GM19239 (cell line): ENCODE data around the gene TLX2.

Source experiments
- DNase-seq: peaks from one replicate; pipeline ENCODE4 v3.0.0; 2011; ENCODE audit warnings: low spot score; ENCODE audit not compliant: insufficient read length
- FAIRE-seq: peaks from 2 replicates; lab custom pipeline; 2011; peaks lifted over from hg19 to GRCh38; lab: Jason Lieb, UNC

Gene TLX2

GRCh38 chr2:74510272-74510671 lies 4.0 kb upstream of the TLX2 start:
- DNase-seq (no peak), FAIRE-seq (no peak)

GRCh38 chr2:74511104-74511989 lies 2.9 kb upstream of the TLX2 start:
- DNase-seq (no peak), FAIRE-seq (no peak)

DNA sequence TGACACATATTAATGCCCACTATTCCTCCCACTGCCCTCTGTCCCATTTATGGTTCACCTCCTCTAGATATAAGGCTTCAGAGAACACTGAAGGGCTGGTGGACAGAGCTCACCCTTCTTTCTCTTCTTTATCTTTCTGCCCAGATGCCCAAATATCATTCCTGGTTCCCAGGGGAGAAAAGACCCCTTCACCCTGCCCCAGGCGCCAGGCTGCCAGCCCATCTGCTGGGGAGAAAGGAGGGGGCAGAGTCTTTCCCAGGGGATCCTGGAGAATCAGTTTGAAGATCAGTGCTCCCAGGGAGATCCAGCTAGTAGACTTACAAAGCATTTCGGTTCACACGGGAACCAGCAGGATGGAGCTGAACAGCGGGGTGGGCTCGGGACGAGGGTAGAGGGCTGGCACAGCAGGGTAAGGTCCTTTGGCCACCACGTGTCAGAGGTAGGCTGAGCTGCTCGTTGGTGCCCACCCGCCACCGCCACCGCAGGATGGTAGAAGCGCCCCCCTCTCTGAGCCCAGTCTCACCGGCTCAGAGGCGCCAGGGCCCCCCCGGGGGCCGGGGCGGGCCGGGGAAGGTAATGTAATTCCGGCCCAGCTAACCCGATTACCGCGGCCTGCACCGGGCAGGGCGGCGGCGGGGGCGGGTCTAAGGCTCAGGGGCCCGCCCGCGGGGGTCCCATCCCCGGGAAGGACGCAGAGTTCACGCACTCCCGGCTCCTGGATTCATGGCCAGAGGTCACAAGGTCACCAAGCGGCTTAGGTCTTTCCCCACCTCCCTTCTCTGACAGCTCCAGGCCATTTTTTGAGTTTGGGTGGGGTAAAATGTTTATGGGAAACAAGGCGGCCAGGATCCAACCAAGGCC lies 1.3 kb upstream of the TLX2 start:
- FAIRE-seq (no peak), DNase-seq (no peak)

- no peak for FAIRE-seq
- DNase-seq = no peak
Measured at GRCh38 chr2:74513605-74514367, 464 bp upstream of the TLX2 start.

DNA sequence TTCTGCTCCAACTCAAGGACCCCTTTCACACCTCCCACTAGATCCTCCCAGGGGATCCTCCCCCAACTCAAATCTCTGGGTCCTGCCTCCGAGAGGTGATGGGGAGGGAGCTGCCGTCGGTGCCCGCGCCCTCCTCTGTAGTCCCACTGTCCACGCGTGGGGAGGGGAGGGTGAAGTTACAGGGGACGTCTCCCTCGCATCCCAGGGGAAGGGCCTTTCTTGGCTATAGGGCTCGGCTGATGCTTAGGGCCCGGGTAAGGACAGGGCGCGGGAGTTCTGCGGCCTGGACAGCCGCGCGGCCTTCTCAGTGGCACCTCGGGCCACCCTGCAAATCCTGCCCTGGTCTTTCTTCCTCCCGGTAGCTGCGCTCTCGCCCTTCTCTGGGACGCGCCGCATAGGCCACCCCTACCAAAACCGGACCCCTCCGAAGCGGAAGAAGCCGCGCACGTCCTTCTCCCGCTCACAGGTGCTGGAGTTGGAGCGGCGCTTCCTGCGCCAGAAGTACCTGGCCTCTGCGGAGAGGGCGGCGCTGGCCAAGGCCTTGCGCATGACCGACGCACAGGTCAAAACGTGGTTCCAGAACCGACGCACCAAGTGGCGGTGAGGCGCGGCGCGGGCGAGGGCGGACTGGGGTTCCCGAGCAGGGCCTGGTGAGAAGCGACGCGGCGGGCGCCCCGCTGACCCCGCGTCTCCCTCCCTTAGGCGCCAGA lies 1.2 kb downstream of the TLX2 start:
- DNase-seq (no peak), FAIRE-seq (no peak)

GRCh38 chr2:74515981-74516633 lies 1.9 kb downstream of the TLX2 start:
- FAIRE-seq (no peak), DNase-seq (peak; percentile 79)

GRCh38 chr2:74516650-74517049 lies 2.4 kb downstream of the TLX2 start:
- no peak for FAIRE-seq
- DNase-seq = no peak

GRCh38 chr2:74522516-74522915 lies 8.3 kb downstream of the TLX2 start:
- no peak for DNase-seq
- FAIRE-seq = no peak

- DNase-seq (no peak), FAIRE-seq (no peak)
Measured at GRCh38 chr2:74524005-74524404, 9.8 kb downstream of the TLX2 start.

DNA sequence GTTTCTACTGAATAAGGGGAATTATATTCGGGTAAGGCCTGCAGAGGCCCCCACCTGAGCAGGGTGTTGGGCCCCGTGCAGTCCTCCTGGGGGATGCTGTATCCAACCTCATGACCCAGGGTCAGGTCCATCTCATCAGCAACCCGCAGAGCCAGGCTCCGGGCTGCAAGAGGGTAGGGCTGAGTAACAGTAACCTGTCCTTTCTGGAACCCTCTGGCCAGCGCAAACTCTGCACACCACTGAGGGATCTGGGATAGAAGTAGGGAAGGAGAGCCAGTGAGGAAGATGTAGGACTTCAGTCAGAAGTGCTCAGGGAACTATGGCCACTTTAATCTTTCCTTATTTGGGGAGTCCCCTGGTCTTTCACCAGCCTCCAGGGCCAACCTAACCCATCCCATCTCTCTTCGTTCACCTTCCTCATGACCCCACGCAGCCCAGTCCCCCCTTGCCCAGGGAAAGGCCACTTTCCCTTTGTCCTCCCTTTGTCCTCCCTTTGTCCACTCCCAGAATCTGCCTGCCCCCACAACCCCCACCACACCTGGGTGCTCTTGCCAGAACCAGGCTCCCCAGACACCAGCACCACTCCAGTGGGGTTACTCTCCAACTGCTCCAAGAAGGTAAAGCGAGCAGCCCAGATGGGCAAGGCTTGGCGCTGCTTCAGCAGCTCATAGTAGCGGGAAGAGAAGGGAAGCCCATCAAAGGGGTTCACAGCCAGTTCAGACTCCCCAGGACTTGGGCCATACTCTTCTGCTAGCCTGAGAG lies 10.9 kb downstream of the TLX2 start:
- FAIRE-seq (no peak), DNase-seq (no peak)

DNA sequence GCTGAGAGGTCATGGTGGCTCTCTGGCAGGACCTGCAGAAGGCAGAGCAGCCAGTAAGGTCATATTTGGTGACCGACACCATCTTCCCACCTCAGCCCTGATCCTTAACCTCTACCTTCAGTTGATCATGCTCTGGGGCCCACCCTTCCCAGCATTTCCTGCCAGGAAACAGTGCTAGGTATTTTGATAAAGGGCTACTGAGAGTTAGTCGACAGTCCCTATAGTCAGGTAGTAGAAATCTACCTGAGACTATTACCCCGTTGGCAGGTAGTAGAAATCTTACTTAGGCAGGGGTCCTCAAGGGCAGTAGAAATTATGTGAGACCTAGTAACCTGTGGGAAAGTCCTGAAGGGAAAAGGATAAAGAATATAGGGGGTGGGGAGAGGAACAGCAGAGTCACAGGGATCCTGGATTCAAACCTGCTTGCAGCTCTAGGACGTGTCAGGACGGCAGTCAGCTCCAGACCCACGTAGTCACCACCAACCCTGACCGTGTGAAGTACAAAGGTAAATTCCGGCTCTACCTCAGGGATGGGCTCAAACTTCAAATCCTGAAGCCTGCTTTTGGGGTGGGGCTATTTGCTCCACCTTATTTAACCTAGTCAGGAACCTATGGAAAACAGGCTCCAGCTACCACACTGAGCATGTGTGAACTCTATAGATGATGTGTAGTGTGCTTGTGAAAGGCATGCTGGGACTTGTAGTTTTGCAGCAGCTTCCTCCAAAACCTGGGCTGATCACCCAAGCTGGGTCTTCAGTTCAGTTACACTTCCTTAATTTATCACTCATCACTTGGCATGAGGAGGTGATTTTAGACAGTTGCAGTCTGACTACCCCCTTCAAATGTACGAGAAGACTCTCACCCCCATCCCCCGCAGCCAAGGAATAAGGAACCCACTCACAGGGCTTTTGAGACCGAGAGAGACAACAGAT lies 11.7 kb downstream of the TLX2 start, which contains the start of gene DQX1:
Gene DQX1 (minus strand): TSS at position 515 of the 932 bp plus-strand sequence. CDS start 502 bp downstream, at position 13.
- DNase-seq (no peak), FAIRE-seq (peak; percentile 84)

- FAIRE-seq = no peak
Measured at GRCh38 chr2:74526649-74527230, 12.5 kb downstream of the TLX2 start.

DNA sequence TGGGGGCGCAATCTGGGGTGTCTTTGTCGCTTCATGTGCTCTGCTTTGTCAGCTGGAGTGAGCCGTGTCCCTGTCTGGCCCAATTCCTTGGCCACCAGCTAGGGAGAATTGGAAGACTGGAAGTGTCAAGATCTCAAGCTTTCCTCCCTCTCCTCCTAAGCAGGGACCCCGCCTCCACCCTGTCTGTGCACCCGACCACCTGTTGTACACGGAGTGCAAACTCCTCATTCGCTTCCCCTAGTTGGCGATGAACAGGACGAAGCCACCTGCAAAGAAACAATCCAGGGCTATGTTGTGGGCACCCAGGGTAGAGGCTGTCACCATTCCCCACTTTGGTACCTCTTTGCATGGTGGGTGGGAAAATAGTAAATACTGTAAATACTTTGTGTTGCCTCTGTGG lies 13.5 kb downstream of the TLX2 start:
- FAIRE-seq = no peak
- DNase-seq = no peak

More at GRCh38 chr2:74526649-74527230, 12.5 kb downstream of the TLX2 start:
- no peak for DNase-seq

DNA sequence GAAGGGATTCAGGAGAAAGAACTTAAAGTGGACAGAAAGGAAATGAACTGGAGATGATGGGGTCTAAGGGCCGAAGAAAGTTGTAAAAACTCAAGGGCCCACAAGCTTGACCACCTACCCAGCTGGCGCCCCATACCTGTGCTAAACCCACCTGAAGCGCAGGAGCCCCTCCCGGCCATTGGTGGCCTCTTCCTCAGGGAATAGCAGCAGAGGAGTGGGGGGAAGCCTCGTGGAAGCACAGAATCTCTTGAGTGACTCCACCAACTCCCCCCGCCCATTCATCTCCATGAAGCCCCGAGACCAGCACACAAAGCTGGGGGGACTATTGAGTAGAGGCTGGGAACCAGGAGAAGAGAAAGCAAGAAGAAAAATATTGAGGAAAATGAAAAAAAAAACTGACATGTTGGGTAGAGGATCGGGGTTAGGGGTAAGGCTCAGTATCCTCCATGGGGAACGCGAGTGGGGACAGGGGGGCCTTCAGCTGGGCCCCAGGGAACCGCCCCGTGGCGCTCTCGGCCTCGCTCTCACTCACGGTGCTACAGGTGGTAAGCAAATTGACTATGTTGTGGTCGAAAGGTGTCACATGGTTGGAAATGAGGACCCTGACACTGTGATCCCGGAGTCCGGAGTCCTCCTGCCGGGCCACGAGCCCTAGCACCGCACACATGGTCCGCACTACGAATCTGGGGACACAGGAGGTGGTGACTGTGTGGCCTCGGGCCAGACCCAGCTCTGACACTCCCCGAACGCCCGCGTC lies 14.5 kb downstream of the TLX2 start:
- FAIRE-seq (no peak), DNase-seq (no peak)

DNA sequence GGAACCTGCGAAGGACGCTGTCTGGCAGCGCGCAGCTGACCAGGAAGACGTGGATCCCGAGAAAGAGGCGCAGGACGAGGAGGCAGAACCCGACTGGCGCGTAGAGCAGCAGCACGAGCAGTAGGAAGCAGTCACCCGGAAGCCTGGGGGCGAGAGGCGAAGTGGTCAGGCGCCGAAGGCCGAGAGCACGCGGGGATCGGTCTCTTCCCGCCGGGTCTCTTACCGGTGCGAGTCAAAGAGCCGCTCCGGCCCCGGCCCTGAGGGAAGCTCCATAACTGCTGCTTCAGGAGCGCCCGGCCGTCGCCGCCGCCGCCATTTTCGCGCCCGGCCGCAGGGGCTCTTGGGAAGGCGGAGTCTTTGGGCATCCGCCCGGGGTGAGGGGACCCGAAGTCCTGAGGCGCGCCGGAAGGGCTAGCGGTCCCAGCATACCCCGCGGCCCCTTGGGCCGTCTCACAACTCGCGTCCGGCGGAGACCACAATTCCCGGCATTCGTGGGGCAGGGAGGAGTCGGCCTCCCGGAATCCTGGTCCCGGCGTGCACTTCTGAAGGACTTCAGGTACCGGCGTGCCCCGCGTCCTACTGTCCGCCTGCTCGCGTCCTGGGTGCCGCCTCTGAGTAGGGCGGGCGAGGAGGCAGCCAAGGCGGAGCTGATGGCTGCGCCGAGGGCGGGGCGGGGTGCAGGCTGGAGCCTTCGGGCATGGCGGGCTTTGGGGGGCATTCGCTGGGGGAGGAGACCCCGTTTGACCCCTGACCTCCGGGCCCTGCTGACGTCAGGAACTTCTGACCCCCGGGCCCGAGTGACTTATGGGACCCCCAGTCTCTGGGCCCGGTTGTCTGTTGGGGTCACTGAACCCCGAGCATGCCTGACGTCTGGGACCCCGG lies 15.3 kb downstream of the TLX2 start, which contains the start of the genes AUP1 and HTRA2:
Gene AUP1 (minus strand): TSS at position 350 of the 882 bp plus-strand sequence. CDS start 77 bp downstream, at position 273.
Gene HTRA2 (plus strand): TSS at position 577 of the 882 bp plus-strand sequence. CDS start 74 bp downstream, at position 651.
- DNase-seq (peak; percentile 97), FAIRE-seq (peak; percentile 91)
